ENCODE results near the gene BTNL2.

DNA sequence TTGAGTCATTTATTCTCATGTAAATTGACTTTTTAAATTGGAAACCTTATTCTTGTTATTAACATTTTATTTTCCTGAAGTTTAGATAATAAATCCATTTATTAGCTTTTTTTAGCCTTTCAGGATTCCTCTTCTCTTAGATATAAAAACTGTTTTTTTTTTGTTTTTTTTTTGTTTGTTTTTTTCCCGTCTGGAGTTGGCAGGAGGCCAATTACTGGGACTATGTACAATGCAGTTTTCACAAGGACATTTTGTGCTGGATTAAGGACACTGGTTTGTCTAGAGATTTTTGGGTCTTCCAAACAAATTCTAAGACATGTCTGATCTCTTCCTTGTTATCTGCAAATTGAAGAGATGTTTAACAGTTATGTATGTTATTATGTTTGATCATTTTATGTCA, 1.3 kb downstream of the BTNL2 start:
- no peak for TF ChIP-seq ESRRG (CRISPR knock-in tag; IDR thresholded peaks at IDR 0.05)
- TF ChIP-seq, protein P1, sequence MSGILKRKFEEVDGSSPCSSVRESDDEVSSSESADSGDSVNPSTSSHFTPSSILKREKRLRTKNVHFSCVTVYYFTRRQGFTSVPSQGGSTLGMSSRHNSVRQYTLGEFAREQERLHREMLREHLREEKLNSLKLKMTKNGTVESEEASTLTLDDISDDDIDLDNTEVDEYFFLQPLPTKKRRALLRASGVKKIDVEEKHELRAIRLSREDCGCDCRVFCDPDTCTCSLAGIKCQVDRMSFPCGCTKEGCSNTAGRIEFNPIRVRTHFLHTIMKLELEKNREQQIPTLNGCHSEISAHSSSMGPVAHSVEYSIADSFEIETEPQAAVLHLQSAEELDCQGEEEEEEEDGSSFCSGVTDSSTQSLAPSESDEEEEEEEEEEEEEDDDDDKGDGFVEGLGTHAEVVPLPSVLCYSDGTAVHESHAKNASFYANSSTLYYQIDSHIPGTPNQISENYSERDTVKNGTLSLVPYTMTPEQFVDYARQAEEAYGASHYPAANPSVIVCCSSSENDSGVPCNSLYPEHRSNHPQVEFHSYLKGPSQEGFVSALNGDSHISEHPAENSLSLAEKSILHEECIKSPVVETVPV (CRISPR knock-in tag; IDR thresholded peaks at IDR 0.05): no peak
- no peak for TF ChIP-seq ZNF70 (CRISPR knock-in tag; IDR thresholded peaks at IDR 0.05)
- TF ChIP-seq, protein P2, sequence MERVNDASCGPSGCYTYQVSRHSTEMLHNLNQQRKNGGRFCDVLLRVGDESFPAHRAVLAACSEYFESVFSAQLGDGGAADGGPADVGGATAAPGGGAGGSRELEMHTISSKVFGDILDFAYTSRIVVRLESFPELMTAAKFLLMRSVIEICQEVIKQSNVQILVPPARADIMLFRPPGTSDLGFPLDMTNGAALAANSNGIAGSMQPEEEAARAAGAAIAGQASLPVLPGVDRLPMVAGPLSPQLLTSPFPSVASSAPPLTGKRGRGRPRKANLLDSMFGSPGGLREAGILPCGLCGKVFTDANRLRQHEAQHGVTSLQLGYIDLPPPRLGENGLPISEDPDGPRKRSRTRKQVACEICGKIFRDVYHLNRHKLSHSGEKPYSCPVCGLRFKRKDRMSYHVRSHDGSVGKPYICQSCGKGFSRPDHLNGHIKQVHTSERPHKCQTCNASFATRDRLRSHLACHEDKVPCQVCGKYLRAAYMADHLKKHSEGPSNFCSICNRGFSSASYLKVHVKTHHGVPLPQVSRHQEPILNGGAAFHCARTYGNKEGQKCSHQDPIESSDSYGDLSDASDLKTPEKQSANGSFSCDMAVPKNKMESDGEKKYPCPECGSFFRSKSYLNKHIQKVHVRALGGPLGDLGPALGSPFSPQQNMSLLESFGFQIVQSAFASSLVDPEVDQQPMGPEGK (CRISPR knock-in tag; IDR thresholded peaks at IDR 0.05; ENCODE audit: borderline replicate concordance): no peak

All from SK-N-SH treated with all-trans-retinoic acid at 6 μM for 48 hours (cell line).